Cardiac muscle cell (in vitro differentiated cells and primary cell): ENCODE data around the gene LRRC49. TPM values are rescaled to one million over a fixed set of nuclear protein-coding genes. Genes with fewer than 3 reads are reported as not detected.
A peak's percentile ranks its signal among the peaks of the same experiment; 100 is the strongest.

Experiments used
- DNase-seq, 2 donors: peaks; one replicate each; pipeline versions ENCODE4 v3.0.0 to v3.0.0-alpha.2; 2010 to 2017; ENCODE audit warnings: low read depth in 1 of 2, low spot score in 1 of 2
- H3K27ac ChIP-seq: fragments of 200-600 bp; sonication (generic); 2 replicates; pipeline ENCODE4 v1.5.1; 2016
- H3K27me3 ChIP-seq: fragments of 200-600 bp; sonication (generic); 2 replicates; pipeline ENCODE4 v1.6.0; 2016; ENCODE audit warnings: control low read depth
- H3K36me3 ChIP-seq: fragments of 200-600 bp; sonication (generic); 2 replicates; pipeline ENCODE4 v1.5.1; 2016; ENCODE audit warnings: control low read depth
- H3K4me1 ChIP-seq: fragments of 200-600 bp; sonication (generic); 2 replicates; pipeline ENCODE4 v1.8.1; 2017; ENCODE audit warnings: low read depth, mild to moderate bottlenecking, mixed run types
- H3K4me3 ChIP-seq: fragments of 200-600 bp; sonication (generic); 2 replicates; pipeline ENCODE4 v1.5.1; 2016; ENCODE audit warnings: mild to moderate bottlenecking
- H3K9me3 ChIP-seq: fragments of 200-600 bp; sonication (generic); 2 replicates; pipeline ENCODE4 v1.5.1; 2017; ENCODE audit warnings: low read depth, mild to moderate bottlenecking, control low read depth
- CTCF ChIP-seq: IDR thresholded peaks from 2 replicates; pipeline ENCODE4 v1.5.1; 2012; ENCODE audit warnings: low read depth, mild to moderate bottlenecking, low read length
- polyA plus RNA-seq: library from polyadenylated mRNA; unstranded; fragments of >200 nt; fragmentation: Nextera tagmentation; extraction: Ambion mirVana; gene quantifications from 2 replicates; pipeline ENCODE4 v1.2.1, GENCODE V29; 2016
- total RNA-seq: library from RNA; depleted of rRNA; stranded (reverse); fragments of >200 nt; gene quantifications from 2 replicates; pipeline ENCODE4 v1.2.3, GENCODE V29; 2016

The LRRC49 gene
- total and polyA plus RNA-seq, 2 experiments from 2014 or later, result 11.6 to 12.5 TPM

GRCh38 chr15:71048913-71049675, 156.5 kb downstream of the LRRC49 start:
- Histone ChIP-seq H3K27ac (no peak overlapping the region), H3K4me3 (no peak overlapping the region), H3K4me1 (peaks cover 8% of the 10 kb centered on the region), H3K36me3 (no peaks in the 10 kb centered on the region), H3K9me3 (no peaks in the 10 kb centered on the region), H3K27me3 (no peaks in the 10 kb centered on the region)
- peak; percentile 25 to 95 for DNase-seq
- TF ChIP-seq CTCF, result no peak

GRCh38 chr15:71049706-71050422, 157.2 kb downstream of the LRRC49 start:
- DNase-seq, result peak in 1 of 2 donors; percentile 36
- Histone ChIP-seq H3K4me3 (no peak overlapping the region), H3K9me3 (no peaks in the 10 kb centered on the region), H3K36me3 (no peaks in the 10 kb centered on the region), H3K27me3 (no peaks in the 10 kb centered on the region), H3K27ac (no peak overlapping the region), H3K4me1 (peaks cover 8% of the 10 kb centered on the region)
- TF ChIP-seq CTCF, result no peak

DNA sequence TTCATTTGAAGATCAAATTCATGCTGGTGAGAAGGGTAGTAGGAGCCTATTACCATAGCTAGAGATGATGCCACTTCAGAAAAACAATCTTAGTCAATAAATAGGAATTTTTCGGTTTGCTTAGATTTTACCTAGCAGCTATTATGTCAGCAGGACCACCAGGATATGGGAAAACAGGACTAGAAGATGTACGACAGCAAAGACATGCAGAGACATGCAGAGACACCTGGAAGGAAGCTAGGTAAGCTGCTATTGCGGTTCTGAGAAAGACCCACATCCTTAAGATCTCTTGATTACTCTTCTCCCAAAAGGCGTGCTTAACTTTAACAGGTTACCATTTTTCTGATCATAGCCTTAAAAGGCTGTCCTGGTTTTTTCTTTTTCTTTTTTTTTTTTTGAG, 157.8 kb downstream of the LRRC49 start:
- Histone ChIP-seq H3K4me3 (no peak overlapping the region), H3K4me1 (peaks cover 8% of the 10 kb centered on the region), H3K27ac (no peak overlapping the region), H3K9me3 (no peaks in the 10 kb centered on the region), H3K27me3 (no peaks in the 10 kb centered on the region), H3K36me3 (no peaks in the 10 kb centered on the region)
- TF ChIP-seq CTCF, result no peak
- DNase-seq, result no peak

DNA sequence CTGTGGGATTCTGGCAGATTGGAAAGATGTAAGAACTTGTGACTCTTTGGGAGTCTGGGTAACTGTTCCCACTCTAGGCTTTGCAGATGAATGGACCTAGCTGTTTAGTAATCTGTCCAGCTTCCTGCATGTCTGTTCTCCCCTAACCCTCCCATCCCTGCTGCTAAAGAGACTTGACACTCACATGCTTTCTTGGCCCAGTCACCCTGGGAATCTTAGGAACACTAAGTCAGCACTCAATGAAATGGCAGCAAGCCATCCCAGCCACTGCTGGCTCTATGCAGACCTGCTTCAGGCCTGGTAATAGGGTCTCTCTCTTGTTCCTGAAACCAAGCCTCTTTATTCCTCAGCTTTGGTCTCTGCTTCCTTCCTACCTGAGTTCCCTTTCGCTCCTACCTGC, 158.9 kb downstream of the LRRC49 start:
- Histone ChIP-seq H3K9me3 (no peaks in the 10 kb centered on the region), H3K36me3 (no peaks in the 10 kb centered on the region), H3K27me3 (no peaks in the 10 kb centered on the region), H3K4me3 (no peak overlapping the region), H3K4me1 (peaks cover 8% of the 10 kb centered on the region), H3K27ac (no peak overlapping the region)
- peak in 1 of 2 donors; percentile 87 for DNase-seq
- TF ChIP-seq CTCF, result no peak

- no peaks in the 10 kb centered on the region for H3K9me3 ChIP-seq
- H3K36me3 ChIP-seq, result no peaks in the 10 kb centered on the region
- TF ChIP-seq CTCF, result no peak
- no peak overlapping the region for H3K4me3 ChIP-seq
- DNase-seq, result peak in 1 of 2 donors; percentile 72
- no peaks in the 10 kb centered on the region for H3K27me3 ChIP-seq
- peaks cover 8% of the 10 kb centered on the region for H3K4me1 ChIP-seq
- no peak overlapping the region for H3K27ac ChIP-seq
These were observed 159.7 kb downstream of the LRRC49 start for GRCh38 chr15:71052356-71052755.
